ENCODE data around the gene SPATA6L.

- TF ChIP-seq POLR2AphosphoS5 (IDR thresholded peaks at IDR 0.05; ENCODE audit: low read depth, low read length) (no peak), CTCF (IDR thresholded peaks at IDR 0.05) (no peak), SMC3 (IDR thresholded peaks at IDR 0.05; ENCODE audit: low read depth, low read length) (no peak), RCOR1 (IDR thresholded peaks at IDR 0.05; ENCODE audit: low read length) (no peak), FOXM1 (IDR thresholded peaks at IDR 0.05; ENCODE audit: low read depth) (no peak), TEAD4 (IDR thresholded peaks at IDR 0.05; ENCODE audit: borderline replicate concordance, insufficient read depth) (no peak), EZH2phosphoT487 (IDR thresholded peaks at IDR 0.05; ENCODE audit: borderline replicate concordance, low read depth) (no peak), EP300 (IDR thresholded peaks at IDR 0.05; ENCODE audit: borderline replicate concordance in 1 of 2, low read depth in 1 of 2, low read length in 1 of 2) (no peak), USF1 (IDR thresholded peaks at IDR 0.05; ENCODE audit: borderline replicate concordance, low read depth) (no peak)
Measured at GRCh38 chr9:4663956-4664355, 2.3 kb downstream of the SPATA6L start.

Data from SK-N-SH (cell line).